Nephron progenitor cell (in vitro differentiated cells): ENCODE measurements around the gene ENOX2.

Experiments used
- DNase-seq: peaks from one replicate; pipeline ENCODE4 v3.0.0; 2021
- H3K27ac Mint-ChIP-seq: 2 replicates; pipeline ENCODE4 v1.8.0; 2021; ENCODE audit warnings: mild to moderate bottlenecking, moderate library complexity, mixed read lengths
- H3K27me3 Mint-ChIP-seq: 2 replicates; pipeline ENCODE4 v1.8.0; 2021; ENCODE audit warnings: mild to moderate bottlenecking, low read depth, mixed read lengths; ENCODE audit not compliant: poor library complexity
- H3K36me3 Mint-ChIP-seq: 2 replicates; pipeline ENCODE4 v1.8.0; 2021; ENCODE audit warnings: low read depth, mixed read lengths
- H3K4me1 Mint-ChIP-seq: 2 replicates; pipeline ENCODE4 v1.8.0; 2021; ENCODE audit warnings: mixed read lengths
- H3K4me3 Mint-ChIP-seq: 2 replicates; pipeline ENCODE4 v1.8.0; 2021; ENCODE audit warnings: mild to moderate bottlenecking, moderate library complexity, mixed read lengths
- H3K9me3 Mint-ChIP-seq: 2 replicates; pipeline ENCODE4 v1.8.0; 2021; ENCODE audit warnings: mild to moderate bottlenecking, moderate library complexity, mixed read lengths
- CTCF ChIP-seq: fragments of 200-600 bp; sonication (generic); IDR thresholded peaks from 2 replicates; pipeline ENCODE4 v1.5.0; 2021; ENCODE audit warnings: antibody characterized with exemption

Gene ENOX2

GRCh38 chrX:130741151-130741550, 161.9 kb downstream of the ENOX2 start:
- Mint-ChIP-seq H3K4me3 (no peak overlapping the region), H3K36me3 (peaks cover 4% of the 10 kb centered on the region), H3K9me3 (no peaks in the 10 kb centered on the region), H3K4me1 (peaks cover 20% of the 10 kb centered on the region), H3K27ac (peak overlapping the region; percentile 31), H3K27me3 (no peaks in the 10 kb centered on the region)
- DNase-seq: no peak
- TF ChIP-seq CTCF: no peak

- Mint-ChIP-seq H3K27ac (no peak overlapping the region), H3K4me1 (peaks cover 20% of the 10 kb centered on the region), H3K27me3 (no peaks in the 10 kb centered on the region), H3K4me3 (no peak overlapping the region), H3K9me3 (no peaks in the 10 kb centered on the region), H3K36me3 (peaks cover 7% of the 10 kb centered on the region)
- no peak for TF ChIP-seq CTCF
- DNase-seq: no peak
Measured at GRCh38 chrX:130738638-130739195, 164.3 kb downstream of the ENOX2 start.

- no peaks in the 10 kb centered on the region for H3K4me1 Mint-ChIP-seq
- no peak overlapping the region for H3K27ac Mint-ChIP-seq
- TF ChIP-seq CTCF: no peak
- DNase-seq: no peak
- H3K27me3 Mint-ChIP-seq: no peaks in the 10 kb centered on the region
- peaks cover 39% of the 10 kb centered on the region for H3K9me3 Mint-ChIP-seq
- H3K4me3 Mint-ChIP-seq: no peak overlapping the region
- peaks cover 44% of the 10 kb centered on the region for H3K36me3 Mint-ChIP-seq
Measured at GRCh38 chrX:130734713-130735112, 168.3 kb downstream of the ENOX2 start.

- DNase-seq: no peak
- Mint-ChIP-seq H3K9me3 (peaks cover 67% of the 10 kb centered on the region), H3K27me3 (no peaks in the 10 kb centered on the region), H3K27ac (no peak overlapping the region), H3K4me3 (no peak overlapping the region), H3K36me3 (peaks cover 68% of the 10 kb centered on the region), H3K4me1 (peaks cover 11% of the 10 kb centered on the region)
- TF ChIP-seq CTCF: no peak
Measured at GRCh38 chrX:130728208-130728607, 174.8 kb downstream of the ENOX2 start.

- Mint-ChIP-seq H3K27me3 (no peaks in the 10 kb centered on the region), H3K4me1 (peaks cover 11% of the 10 kb centered on the region), H3K9me3 (peaks cover 52% of the 10 kb centered on the region), H3K36me3 (peaks cover 53% of the 10 kb centered on the region), H3K4me3 (no peak overlapping the region), H3K27ac (peak overlapping the region; percentile 98)
- no peak for TF ChIP-seq CTCF
- no peak for DNase-seq
Measured at GRCh38 chrX:130726661-130727060, 176.3 kb downstream of the ENOX2 start.

GRCh38 chrX:130725519-130725918, 177.5 kb downstream of the ENOX2 start:
- peaks cover 3% of the 10 kb centered on the region for H3K27me3 Mint-ChIP-seq
- H3K27ac Mint-ChIP-seq: no peak overlapping the region
- H3K4me1 Mint-ChIP-seq: peaks cover 17% of the 10 kb centered on the region
- TF ChIP-seq CTCF: no peak
- peaks cover 42% of the 10 kb centered on the region for H3K36me3 Mint-ChIP-seq
- no peak overlapping the region for H3K4me3 Mint-ChIP-seq
- H3K9me3 Mint-ChIP-seq: peaks cover 40% of the 10 kb centered on the region
- DNase-seq: no peak
